Endothelial cell of hepatic sinusoid (primary cell): ENCODE measurements around the gene SIT1.
"Not testable (repeated sequence)": the region's sequence is repeated elsewhere in the genome, so short reads cannot be mapped to it uniquely, and the experiment has no call there.

Source experiments
- in situ Hi-C: cut with HindIII; loops from 2 replicates; pipeline ENCODE4 v1.10.0; 2017; ENCODE audit warnings: low sequenced_read_pairs

The SIT1 gene

DNA sequence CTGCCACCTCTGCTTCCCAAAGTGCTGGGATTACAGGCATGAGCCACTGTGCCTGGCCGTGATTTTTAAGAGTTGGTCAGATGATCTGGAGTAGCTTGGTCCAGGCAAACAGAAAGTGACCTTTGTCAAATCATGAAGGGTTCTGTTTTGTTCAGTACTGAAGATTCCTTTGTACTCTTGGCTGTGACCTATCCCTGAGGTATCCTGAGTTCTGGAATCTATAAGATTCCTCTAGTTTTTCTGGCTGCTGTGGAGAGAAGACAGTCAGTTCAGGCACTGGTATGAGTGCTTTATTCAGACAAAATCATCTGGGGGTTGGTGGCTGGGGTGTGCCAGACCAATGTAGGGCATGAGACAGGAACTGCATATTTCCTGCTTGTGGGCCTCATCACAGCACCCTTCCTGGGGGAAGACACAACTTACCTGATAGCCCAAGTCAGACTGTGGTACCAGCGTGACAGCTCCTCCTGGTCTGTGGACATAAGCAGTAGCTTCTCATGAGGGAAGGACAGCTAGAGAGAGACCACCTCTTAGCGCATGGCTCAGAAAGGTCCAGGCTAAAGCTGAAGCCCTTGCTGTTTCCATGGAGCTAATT, 11.1 kb upstream of the SIT1 start:
- in situ Hi-C loops: no loop called here

DNA sequence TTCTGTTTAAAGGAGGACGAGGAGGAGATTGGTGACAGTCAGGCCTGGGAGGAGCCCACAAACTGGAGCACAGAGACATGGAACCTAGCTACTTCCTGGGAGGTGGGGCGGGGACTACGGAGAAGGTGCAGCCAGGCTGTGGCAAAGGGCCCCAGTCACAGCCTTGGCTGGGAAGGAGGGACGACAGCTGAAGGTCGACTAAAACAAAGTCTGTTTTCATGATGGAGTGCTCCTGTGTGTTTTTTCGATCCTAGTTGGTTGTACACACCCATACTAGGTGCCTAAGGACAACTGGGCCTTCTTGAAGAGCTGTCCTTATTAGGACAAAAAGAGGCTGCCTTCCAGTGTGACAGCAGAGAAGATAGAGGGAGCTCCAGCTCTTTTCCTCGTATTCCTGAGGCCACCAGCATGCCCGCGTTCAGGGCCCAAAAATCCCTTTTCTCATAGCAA, 10.3 kb upstream of the SIT1 start:
- in situ Hi-C loops: no loop called here

DNA sequence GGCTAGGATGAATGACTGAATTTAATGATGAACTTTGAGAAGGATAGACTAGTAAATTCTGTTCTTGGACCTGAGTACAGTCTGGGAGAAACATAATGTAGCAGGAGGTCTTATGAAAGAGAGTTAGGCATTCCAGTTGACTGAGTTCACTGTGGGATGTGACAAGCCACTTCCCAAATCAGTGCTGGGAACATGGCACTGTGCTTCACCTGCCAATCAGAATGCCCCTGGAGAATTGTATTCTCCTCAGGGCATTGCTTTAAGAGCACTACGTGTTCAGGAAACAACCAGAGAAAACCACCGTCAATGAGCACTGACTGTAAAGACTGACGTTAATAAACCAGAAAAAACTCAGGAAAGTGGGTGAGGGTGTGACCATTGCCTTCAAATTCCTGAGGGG, 8.6 kb upstream of the SIT1 start:
- in situ Hi-C loops: no loop called here

DNA sequence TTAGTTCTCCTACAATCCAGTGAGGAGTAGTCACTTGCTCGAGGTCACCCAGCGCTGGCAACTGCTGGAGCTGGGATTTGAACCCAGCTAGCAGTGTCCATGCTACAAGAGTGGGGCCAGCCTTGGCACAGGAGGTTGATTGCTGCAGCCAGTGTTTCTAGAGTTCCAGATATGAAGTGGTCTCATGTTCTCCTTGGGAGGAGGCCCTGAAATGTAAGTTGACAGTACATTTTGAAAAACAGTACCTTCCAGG, 8.2 kb upstream of the SIT1 start:
- in situ Hi-C loops: no loop called here

DNA sequence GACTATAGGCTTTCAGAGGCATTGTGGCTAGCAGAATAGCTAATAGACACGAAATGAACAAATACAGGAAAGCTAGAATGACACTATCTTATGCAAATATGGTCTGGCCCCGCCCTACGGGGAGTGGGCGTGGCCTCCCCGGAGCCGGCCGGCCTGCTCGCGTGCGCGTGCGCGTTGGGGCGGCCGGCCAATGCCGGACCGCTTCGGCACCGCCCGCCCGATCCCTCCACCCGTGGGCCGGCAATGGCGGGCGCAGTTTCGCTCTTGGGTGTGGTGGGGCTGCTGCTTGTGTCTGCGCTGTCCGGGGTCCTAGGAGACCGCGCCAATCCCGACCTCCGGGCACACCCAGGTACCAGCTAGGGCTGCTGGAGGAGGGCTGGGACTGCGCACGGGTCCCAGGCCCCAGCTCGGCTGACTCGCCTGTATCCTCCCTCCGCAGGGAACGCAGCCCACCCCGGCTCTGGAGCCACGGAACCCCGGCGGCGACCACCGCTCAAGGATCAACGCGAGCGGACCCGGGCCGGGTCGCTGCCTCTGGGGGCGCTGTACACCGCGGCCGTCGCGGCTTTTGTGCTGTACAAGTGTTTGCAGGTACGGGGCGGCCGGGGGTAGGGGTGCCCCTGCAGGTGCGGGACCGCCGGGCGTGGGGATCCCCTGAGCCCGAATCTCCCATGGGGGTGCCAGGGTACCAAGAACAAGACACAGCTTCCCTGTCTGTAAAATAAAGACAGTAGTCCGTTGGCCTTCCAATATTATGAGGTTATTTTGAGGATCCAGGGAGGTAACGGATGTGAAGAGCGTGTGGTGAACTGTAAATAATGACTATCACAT, 7.6 kb upstream of the SIT1 start, which contains the start of gene CCDC107:
CCDC107 (plus strand) TSS at position 156 of the 831 bp plus-strand sequence; CDS start at position 244, 88 bp downstream.
- in situ Hi-C loops: no loop called here

DNA sequence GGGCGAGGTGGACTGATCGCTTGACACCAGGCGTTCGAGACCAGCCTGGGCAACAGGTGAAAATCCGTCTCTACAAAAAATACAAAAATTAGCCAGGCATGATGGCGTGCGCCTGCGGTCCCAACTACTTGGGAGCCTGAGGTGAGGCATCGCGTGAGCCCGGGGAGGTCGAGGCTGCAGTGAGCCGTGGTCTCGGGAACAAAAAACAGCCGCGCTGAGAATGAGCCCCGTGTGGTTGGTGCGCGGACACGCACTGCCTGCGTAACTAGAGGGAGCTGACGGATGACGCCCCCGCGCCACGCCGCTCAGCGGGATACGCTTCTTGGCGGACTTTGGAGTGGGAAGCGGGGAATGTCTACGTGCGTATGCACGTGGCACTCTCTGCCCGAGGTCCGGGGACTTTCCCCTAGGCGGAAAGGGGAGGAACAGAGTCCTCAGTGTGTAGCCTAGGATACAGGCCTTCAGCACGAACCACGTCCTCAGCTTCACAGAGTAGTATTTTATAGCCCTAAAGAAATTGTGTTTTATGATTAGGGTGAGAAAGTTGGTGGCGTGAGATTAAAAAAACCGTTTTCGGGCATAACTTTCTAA, 6.9 kb upstream of the SIT1 start, which contains the start of gene RMRP:
RMRP (minus strand) TSS at position 474 of the 591 bp plus-strand sequence.
- in situ Hi-C loops: no loop called here

DNA sequence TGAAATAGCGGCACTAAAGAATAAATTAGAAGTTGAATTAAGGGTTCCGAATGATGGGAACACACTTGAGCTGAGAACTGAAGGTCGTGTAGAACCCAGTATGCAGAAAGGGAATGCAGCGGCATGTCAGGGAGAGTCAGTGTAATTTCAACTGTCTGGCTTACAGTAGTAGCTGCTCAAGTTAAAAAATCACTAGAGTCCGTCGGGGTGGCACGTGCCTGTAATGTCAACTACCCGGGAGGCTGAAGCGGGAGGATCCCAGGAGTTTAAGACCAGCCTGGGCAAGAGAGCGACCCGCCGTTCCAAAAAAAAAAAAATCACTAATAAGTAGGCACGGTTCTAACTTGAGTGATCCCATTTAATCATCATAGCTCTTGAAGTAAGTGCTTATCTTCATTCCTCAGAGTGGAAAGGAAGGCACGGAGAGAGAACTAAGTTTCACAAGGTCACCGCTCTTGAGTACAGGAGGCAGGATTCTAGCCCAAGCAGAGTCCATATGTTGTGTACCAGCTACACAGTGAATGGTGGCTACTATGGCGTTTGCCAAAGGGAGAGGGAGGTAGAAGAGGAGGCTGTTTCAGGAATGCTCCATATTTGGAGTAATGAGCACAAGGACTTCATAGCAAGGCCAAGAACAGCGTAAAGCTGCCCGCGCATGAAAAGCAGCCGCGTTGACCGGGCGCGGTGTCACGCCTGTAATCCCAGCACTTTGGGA, 6.3 kb upstream of the SIT1 start:
- in situ Hi-C loops: no loop called here

DNA sequence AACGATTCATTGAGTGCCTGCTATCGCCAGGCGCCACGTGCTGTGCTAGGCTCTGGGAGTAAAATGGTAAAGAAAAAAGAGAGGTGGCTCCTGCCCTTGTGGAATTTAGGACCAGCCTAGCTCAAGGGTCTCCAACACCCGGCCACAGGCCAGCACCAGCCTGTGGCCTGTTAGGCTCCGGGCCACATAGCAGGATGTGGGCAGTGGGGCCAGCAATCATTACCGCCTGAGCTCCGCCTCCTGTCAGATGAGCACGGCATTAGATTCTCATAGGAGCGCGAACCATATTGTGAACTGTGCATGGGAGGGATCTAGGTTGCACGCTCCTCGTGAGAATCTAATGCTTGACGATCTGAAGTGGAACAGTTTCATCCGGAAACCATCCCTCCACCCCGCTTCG, 5.6 kb upstream of the SIT1 start:
- in situ Hi-C loops: no loop called here

DNA sequence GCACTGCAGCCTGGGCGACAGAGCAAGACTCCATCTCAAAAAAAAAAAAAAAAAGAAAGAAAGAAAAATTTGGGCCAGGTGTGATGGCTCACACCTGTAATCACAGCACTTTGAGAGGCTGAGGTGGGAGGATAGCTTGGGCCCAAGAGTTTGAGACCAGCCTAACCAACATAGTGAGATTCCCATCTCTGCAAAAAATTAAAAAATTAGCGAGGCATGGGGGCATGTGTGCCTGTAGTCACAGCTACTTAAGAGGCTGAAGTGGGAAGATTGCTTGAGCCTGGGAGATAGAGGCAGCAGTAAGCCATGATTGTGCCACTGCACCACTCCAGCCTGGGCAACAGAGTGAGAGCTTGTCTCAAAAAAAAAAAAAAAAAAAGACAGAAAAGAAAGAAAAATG, 2.9 kb upstream of the SIT1 start:
- in situ Hi-C loops: no loop called here

DNA sequence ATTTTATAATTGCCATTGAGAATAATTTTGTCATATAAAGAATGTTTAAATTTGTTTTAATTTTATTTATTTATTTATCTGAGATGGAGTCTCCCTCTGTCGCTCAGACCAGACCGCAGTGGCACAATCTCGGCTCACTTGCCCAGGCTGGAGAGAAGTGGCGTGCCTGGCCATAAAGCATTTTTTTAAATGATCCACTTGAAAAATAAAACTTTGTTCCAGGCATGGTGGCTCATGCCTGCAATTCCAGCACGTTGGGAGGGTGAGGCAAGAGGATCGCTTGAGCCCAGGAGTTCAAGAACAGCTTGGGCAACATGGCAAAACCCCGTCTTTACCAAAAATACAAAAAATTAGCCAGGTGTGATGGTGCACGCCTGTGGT, 2.1 kb upstream of the SIT1 start:
- in situ Hi-C loops: no loop called here

DNA sequence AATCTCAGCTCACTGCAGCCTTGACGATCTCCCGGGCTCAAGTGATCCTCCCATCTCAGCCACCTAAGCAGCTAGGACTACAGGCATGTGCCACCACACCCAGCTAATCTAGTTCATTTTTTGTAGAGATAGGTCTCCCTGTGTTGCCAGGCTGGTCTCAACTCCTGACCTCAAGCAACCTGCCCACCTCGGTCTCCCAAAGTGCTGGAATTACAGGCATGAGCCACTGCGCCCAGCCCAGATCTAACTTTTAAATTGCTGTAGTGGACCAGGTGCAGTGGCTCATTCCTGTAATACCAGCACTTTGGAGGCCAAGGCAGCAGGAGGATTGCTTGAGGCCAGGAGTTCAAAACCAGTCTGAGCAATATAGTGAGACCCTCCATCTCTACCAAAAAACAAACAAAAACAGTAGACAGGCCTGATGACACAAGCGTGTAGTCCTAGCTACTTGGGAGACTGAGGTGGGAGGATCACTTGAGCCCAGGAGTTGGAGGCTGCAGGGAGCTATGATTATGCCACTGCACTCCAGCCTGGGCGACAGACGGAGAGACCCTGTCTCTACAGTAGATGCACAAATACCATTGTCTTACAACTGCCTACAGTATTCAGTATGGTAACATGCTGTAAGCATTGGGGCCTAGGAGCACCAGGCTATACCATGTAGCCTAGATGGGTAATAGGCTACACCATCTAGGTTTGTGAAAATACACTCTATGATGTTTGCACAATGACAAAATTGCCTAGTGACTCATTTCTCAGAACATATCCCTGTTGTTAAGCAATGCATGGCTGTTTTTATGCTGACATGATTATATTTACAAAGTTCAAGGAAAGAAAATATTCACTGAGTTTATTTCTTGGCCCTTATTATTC, 1.5 kb upstream of the SIT1 start:
- in situ Hi-C loops: no loop called here

DNA sequence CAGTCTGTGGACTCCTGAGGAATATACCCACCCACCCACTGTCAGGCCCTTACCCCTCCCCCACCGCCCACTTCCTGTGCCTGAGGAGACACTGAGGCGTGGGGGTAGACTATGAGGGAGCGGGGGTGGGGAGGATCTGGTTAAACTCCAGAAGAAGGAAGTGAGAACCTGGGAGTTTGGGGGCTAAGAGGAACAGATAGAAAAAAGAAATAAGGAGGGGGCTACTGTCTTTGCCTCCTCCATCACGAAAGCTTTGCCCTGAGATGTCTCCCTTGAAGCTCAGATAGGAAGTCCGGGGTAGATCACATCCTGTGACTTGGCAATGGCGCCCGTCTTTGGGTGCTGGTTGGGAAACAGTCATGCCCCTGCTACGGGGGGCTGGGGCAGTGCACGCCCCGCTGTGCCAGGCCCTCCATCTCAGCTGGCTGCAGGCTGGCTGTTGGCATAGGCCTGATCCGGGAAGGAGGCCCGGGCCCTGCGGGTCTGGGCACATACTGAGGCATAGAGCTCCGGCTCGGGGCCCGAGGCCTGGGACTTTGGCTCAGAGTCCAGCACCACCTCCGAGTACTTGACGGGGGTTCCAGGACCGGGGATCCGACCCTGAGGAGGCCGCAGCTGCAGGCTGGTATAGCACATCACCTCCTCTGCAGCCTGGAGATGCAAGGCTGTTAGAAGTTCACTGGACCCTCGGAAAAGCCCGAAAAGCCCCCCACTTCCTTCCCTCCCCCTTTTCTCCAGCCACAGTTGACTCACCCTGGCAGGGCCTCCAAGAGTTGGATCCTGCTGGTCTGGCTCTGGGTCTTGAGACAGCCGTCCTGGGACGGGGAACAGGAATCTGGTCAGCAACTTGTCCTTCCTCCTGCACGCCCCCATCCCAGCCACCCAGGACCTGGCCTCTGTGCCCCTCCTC, 1.0 kb downstream of the SIT1 start:
- in situ Hi-C loops: loop anchor here (5.0 kb wide), 1 partner anchor 63 kb away; no protein-coding TSS in a partner anchor

DNA sequence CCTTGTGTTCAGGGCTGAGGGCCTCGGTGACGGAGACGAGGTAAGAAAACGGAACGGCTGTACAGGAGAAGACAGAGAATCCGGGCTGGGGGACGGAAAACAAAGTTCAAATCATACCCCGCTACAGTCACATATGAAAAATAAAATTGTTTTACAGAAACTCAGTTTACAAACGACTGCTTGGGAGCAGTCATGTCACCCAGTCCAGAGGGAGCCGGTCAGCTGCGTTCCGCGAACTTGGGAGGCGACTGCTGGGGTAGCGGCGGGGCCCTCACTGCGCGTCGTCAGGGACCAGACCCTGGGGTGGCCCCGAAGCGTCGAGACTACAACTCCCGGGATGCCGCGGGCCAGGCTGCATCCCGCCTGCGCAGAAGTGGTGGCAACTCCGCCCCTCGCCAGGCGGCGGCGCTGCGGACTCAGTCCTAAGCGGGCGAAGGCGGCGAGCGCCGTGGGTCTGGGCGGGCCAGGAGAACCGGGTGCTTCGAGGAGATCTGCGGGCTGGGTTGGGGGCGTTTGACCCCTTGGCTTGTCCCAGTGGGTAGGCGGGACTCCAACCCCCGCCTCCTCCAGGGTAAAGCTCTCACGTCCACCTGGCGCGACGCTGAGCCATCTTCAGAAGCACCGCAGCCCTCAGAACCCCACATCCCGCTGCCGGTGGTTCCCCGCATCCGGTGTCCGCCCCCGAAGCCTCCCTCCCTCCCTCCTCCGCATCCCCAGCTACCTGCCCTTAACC, 4.0 kb downstream of the SIT1 start:
- in situ Hi-C loops: loop anchor here (5.0 kb wide), 1 partner anchor 66 kb away; no protein-coding TSS in a partner anchor

DNA sequence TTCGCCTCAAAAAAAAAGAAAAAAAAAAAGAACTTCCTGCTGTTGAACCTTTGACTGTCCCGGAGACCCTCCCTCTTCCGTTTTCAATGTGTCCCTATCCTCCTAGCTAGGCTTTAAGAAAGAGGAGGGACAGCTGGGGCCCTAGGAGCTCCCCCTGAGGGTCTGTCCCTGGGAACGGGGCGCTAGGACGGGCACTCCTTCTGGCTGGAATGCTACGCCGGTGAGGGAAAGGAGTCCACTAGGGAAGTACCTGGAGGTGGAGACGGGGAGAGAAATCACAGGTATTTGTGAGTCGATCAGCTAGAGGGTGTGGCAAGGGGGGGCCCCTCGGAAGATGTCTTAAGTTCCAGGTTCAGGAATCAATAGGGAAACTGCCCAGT, 4.6 kb downstream of the SIT1 start:
- in situ Hi-C loops: loop anchor here (5.0 kb wide), 1 partner anchor 66 kb away; no protein-coding TSS in a partner anchor

DNA sequence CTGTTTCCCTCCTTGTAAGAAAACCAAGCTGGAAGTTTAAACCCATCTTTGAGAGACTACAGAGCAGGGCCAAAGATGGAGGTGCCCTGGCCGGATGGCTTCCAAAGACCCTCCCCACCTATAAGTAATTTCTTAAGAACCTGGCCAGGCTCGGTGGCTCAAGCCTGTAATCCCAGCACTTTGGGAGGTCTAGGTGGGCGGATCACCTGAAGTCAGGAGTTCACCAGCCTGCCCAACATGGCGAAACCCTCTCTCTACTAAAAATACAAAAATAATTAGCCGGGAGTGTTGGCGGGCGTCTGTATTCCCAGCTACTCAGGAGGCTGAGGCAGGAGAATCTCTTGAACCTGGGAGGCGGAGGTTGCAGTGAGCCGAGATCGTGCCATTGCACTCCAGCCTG, 5.0 kb downstream of the SIT1 start:
- in situ Hi-C loops: loop anchor here (5.0 kb wide), 1 partner anchor 67 kb away; no protein-coding TSS in a partner anchor

DNA sequence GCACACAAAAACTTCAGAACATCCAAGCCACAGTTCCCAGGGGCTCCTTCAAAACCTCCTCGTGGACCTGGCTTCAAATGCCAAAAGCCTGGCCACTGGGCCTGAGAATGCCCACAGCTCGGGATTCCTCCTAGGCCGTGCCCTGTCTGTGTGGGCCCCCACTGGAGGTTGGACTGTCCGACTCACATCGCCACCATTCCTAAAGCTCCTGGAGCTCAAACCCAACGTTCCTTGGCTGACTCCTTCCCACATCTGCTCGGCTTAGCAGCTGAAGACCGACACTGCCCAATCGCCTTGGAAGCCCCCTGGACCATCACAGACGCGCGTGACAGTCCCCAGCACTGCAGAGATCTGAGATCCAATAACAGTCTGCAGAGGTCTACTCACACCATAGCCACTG, 7.7 kb downstream of the SIT1 start:
- in situ Hi-C loops: no loop called here

DNA sequence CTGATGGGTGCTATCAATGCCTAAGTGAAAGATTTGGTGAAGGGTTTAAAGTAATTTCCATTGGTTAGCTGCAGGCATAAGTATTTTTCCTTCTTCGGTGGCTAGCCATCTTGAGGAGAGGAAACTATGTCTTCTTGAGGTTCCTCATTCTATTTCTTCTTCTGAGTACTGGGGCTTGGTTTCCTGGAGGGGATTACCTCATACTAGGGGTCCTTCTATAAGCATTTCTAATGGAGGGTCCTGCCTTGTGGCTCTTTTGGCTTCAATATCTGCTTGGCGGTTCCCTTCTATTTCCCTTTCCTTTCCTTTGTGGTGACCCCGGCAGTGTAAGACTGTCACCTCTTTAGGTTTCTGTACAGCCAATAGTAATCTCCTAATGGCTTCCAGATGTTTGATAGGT, 9.3 kb downstream of the SIT1 start:
- in situ Hi-C loops: not testable (repeated sequence)

DNA sequence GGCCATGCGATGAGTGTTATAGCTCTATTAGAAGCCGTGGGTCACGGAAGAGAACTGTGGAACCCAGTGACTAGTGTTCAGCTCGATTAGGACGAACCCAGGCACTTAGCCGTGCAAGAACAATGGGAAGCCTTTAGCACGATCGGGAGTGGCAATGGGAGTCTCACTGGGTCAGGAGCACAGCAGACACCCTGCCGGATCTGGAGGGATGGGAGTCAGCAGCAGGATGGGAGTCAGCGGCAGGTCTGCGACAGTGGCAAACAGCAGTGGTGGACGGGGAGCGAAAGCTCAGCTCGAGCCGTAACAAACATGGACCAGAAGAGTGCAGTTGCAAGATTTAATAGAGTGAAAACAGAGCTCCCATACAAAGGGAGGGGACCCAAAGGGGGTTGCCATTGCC, 10.3 kb downstream of the SIT1 start:
- in situ Hi-C loops: not testable (repeated sequence)

DNA sequence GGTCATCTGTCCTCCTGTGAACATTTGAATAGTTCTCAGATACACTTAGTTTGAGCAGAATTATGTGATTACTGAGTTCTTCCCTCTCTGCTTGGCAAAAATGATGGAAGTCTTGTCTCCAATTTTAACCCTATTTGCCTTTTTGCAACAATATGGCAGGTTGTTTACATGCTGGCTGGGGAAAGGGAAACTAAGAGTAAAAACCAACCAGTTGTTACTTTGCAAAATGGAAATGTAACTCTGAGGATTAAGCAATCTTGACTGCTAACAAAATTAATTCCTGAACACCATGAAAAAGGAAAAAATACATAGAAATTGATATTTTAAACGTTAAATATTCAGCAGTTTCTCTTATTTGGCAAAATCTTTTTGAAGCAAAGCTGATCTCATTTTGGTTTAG, 11.1 kb downstream of the SIT1 start:
- in situ Hi-C loops: no loop called here
